NCI-H2196 treated with DMSO at 0.1 percent for 48 hours (cell line): ENCODE data around the gene SH2D4B.
A peak's percentile ranks its signal among the peaks of the same experiment; 100 is the strongest.
"Not testable (repeated sequence)": the region's sequence is repeated elsewhere in the genome, so short reads cannot be mapped to it uniquely, and the experiment has no call there.

Source experiments
- DNase-seq: peaks from one replicate; lab custom pipeline; 2025; ENCODE audit not compliant: unreplicated experiment; lab: John Stamatoyannopoulos, UW

SH2D4B gene

DNA sequence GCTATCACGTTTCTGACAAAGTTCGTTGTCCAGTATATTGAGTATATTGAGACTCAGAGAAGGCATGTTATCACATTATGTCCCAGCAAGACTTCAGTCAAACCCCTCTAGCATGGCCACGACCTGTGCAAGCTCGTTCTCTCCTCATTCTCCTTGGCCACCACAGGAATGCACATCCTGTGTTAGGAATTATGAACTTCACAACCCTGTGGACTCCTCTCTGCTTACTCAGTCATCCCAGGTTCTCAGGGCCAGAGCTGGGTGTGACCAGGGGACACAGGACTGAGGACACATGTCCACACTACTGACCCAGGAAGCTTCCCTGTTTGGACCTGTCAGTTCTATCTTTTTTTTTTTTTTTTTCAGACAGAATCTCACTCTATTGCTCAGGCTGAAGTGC, 4.4 kb downstream of the SH2D4B start:
- DNase-seq, result no peak

DNA sequence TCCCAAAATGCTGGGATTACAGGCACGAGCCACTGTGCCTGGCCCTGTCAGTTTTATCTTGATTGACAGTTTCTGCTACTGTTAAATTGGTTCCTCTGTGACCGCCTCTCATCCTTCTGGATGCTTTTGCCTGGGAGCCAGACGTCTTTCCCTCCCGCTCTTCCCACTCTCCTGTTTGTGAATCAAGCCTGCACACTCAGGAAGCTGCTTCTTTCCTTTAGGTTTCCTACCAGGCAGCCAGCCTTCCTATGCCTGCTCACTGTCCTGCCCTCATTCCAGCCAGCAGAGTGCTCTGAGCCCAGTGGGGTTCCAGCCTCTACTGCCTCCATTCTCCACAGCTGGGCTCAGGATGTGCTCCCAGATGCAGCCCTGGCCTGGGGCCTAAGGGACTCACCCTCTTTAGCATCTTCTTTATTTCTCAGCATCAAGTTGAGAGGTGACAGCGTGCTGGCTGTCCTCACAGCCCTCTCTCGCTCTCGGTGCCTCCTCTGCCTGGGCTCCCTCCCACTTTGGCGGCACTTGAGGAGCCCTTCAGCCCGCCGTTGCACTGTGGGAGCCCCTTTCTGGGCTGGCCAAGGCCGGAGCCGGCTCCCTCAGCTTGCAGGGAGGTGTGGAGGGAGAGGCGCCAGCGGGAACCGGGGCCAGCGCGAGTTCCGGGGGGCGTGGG, 5.1 kb downstream of the SH2D4B start:
- no peak for DNase-seq

DNA sequence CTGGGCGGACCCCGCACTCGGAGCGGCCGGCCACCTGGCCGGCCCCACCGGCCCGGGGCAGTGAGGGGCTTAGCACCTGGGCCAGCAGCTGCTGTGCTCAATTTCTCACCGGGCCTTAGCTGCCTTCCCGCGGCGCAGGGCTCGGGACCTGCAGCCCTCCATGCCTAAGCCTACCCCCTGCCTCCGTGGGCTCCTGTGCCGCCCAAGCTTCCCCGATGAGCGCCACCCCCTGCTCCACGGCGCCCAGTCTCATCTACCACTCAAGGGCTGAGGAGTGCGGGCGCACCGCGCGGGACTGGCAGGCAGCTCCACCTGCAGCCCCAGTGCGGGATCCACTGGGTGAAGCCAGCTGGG, 5.6 kb downstream of the SH2D4B start:
- not testable (repeated sequence) for DNase-seq

DNA sequence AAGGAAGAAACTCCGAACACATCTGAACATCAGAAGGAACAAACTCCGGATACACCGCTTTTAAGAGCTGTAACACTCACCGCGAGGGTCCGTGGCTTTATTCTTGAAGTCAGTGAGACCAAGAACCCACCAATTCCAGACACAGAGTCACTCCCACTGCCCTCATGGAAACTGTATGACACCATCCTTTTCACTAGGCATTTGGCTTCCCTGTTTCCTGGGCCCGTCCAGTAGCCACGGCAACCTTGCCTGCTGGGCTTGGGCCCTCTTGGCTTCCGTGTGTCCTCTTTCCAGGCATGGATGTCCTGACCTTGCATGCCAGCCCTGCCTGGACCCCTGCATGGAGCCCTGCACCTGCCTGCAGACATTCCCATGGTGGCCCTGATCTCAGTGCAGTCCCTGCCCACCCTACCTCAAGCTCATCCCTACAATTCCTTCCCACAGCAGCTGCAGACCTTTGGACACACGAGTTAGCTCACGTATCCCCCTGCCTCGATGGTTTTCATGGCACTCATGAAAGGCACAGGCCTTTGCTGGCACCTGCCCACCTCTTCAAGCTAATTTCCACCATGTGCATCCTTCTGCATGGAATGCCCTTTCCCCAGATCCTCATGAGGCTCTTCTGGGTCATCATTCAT, 6.7 kb downstream of the SH2D4B start:
- DNase-seq, result no peak

DNA sequence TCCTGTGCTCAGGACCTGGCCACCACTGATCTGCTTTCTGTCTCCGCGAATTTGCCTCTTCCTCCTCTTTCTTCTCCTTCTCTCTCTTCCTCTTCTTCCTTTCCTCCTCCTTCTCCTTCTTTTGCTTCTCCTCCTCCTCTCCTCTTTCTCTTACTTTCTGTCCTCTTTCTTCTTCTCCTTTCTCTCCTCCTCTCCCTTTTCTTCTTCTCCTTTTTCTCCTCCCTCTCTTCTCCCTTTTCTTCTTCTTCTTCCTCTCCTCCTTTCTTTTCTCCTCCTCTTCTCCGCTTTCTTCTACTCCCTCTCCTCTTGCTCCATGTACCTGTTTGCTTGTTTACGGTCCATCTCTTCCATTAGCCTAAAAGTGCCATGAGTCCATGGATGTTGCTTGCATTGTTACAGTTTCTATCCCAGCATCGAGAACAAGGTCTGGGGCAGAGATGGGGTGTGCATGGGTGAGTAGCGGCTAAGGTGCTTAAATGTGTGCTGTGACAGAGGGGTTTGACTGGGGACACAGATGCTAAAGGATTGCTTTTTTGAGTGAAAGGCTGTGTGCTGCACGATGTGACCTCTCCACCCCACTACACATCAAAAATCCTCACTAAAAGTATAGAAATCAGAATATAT, 7.7 kb downstream of the SH2D4B start:
- DNase-seq, result no peak

DNA sequence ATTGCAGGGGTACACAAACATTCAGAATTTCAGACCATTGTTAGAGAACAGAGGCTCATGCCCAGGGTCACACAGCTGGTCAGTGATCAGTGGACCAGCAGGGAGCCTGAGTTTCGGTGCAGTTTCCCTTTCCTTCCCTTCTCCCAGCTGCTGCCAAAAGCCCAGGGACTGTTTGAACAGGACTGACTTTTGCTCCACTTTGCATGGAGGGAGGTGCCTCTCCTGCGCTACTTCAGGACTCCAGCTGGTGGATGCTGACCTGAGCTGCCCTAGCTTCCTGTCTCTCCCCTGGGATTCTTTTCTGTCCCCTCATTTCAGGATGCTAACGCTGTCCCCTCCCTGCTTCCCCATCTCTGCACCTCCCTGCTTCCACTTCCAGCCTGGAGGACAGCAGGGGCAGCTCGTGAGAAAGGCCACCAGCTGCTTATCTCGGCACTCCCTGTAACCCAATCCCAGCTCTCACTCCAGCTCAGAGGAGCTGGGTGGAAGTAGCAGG, 14.5 kb downstream of the SH2D4B start:
- peak; percentile 57 for DNase-seq

DNA sequence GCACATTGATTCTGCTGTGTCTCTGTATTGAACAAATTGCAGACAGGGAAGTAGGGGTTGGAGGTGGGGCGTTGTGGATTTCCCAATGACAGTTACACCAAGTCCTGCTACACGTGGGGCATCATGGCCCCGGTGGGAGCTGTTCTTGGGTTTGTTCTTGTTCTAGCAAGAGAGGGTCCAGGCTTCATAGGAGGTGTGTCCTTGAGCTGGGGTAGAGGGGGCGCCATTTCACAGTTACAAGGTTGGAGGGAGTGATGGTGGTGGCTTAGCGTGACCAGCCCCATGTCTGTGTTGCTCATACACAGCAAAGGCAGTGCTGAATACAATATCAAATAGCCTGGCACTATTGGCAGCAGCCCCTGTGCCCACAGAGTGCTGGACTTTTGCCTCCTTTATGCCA, 15.7 kb downstream of the SH2D4B start:
- no peak for DNase-seq

DNA sequence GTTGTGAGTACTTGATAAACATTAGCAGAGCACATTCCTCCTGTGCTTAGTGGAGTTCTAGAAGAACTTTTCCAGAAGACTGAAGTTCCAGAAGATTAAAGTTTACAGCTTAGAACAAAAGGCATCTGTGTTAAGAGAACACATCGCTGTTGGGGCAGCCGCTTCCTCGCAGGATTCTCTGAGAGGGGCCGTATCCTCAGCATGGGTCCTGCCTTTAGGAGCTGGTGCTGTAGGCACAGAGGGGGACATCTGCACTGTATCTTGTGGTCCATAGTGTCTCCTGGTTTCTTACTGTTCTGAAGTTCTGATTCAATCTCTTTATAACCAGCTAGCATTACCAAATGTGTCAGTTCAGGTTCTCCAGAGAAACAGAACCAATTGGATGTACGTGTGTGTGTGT, 16.3 kb downstream of the SH2D4B start:
- DNase-seq, result no peak

DNA sequence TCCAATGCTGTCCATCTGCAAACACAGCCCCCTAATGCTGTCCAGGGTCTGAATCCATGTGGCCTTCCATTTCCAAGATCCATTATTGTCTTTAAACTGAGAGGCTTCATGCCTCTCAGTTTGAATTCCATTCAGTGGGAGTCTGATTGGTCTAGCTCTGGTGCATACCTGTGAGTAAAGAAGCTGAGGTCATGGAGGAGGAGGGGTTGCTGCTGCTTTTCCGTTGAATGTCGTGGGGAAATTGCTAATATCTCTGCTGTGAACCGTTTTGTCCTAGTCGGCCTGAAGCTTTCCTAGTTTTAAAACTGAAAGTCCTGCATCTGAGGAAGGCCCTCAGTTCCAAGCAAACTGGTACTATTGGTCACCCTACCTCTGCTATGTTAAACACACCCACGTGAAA, 17.7 kb downstream of the SH2D4B start:
- DNase-seq, result no peak

DNA sequence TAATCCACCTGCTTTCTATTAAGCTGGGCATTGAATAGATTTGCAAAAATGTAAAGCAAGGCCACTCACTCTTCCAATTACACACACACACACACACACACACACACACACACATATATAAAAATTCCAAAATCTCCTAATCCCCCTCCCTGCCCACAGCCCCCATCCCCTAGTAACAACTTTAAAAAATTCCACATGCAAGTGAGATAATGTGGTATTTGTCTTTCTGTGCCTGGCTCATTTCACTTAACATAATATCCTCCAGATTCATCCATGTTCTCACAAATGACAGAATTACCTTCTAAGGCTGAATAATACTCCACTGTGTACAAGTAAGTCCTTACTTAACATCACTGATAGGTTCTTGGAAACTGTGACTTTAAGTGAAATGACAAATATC, 24.2 kb downstream of the SH2D4B start:
- DNase-seq, result no peak

DNA sequence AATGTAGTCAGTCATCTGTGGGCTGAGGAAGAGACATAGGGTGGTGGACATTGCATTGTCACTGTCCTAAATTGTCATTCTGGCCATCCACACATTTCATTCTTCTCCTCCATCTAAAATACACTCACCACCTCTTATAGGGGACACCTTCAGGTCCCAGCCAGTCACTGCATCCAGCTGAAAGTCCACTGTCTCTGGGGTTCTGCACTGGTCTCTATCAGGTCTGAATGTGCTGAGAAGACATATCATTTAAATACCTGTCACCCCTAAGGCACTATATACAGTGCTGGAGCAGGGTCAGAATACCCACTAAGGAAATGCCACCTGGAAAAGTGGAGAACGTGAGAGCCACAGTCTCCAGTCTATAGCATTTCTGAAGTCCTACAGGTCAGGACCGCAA, 29.6 kb downstream of the SH2D4B start:
- no peak for DNase-seq

DNA sequence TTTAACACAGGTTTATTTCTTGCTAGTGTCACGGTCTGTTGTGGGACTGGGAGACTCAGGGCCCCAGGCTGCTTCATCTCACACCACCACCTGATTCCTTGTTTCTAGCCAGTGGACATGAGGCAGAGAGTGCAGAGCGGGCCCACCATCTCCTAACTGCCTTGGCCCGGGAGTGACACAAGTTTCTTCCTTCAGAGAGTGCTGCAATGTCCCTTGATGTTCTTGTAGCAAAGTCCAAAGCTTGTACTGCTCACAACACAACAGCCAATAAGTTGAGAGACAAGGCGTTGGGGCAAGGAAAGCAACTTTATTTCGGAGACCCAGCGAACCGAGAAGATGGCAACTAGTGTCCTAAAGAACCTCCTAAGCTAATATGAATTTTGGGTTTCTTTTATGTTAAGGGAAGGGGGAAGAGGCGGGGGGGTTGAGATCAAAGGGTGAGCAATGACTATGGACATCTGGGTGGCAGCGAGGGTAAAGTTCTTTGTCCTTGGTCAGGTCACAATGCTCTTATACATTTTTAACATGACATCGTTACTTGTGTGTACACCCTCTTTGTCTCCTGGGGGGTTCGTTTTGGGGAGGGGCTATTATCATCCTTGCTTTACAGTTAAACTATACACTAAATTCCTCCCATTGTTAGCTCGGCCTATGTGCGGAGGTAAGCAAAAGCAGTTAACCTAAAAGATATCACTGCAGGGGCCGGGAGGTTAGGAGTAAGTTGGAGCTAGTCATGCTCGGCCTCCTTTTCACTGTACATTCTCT, 31.6 kb downstream of the SH2D4B start:
- no peak for DNase-seq

DNA sequence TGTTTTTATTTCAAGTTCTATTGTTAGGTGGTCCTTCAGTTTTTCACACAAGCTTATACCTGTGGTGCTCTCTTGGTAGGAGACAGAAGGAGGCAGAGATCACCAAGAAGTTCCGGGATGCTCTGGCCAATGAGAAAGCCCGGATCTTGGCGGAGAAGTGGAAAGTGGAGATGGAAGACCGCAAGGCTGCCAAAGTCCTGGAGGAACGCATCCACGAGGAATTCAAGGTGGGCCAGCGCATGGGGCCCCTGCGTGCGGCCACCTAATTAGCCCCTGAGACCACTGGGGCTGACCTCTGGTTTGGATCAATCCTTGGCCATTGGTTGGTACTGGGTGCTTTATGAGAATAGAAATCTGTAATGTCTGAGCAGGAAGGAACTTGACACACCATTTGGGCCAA, 33.6 kb downstream of the SH2D4B start:
- no peak for DNase-seq

DNA sequence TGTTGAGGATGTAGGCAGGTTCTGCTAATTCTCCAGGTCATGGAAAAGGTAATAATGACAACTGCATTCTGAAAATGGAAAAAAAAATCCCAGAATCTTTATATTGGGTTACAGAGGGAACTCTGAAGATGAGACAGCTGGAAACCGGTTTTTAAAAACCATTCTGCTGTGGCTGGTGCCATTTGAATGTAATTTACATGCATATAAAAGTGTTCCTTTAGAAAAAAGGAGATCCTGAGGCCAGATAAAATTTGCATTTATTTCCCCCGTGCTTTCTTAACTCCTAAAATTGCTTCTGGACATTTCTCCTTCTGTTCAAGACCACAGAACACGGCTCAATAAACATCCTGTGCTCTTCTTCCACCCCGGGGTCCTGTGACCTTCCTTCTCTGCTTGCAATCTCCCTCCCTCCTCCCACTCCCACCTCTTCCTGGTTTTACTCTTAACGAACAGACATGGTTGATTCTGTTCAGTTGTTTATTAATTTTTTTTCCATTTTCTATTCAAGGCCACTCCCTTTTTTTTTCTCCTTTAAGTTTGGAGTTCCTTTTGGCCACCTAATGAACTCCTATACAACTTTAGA, 41.6 kb downstream of the SH2D4B start:
- no peak for DNase-seq

DNA sequence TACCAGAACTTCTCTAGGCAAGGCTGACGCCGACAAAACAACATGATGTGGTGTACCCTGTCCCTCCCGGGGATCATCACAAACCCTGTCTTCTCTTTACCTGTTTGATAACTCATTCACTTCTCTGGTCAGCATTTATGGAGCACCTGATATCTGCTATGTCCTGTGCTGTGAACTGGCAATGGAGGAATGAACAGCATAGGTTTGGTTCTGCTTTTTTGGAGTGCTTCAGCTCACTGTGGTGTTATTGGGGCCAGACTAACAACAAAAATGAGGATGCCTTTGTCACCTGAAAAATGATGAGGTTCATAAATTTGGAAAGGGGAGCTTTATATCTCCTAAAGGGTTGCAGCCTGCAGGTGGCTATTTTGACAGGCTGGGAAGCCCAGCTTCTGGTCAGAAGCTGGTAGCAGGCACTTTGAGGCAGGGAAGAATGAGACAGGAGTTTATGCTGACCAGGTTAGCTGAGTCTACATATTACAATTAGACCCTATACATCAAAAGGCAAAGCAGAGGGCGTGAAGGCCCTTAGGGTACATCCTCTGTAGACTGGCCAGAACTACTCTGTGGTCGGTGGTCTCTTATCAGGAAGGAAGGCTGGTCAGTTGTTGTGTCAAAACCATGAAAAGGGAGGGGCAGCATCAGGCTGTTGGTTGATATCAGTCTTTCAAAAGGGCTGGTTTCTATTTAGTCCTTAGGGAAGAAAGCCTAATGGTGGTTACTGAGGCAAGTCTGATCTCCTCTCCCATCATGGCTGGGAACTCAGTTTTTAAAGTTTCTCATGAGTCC, 42.3 kb downstream of the SH2D4B start:
- no peak for DNase-seq

DNA sequence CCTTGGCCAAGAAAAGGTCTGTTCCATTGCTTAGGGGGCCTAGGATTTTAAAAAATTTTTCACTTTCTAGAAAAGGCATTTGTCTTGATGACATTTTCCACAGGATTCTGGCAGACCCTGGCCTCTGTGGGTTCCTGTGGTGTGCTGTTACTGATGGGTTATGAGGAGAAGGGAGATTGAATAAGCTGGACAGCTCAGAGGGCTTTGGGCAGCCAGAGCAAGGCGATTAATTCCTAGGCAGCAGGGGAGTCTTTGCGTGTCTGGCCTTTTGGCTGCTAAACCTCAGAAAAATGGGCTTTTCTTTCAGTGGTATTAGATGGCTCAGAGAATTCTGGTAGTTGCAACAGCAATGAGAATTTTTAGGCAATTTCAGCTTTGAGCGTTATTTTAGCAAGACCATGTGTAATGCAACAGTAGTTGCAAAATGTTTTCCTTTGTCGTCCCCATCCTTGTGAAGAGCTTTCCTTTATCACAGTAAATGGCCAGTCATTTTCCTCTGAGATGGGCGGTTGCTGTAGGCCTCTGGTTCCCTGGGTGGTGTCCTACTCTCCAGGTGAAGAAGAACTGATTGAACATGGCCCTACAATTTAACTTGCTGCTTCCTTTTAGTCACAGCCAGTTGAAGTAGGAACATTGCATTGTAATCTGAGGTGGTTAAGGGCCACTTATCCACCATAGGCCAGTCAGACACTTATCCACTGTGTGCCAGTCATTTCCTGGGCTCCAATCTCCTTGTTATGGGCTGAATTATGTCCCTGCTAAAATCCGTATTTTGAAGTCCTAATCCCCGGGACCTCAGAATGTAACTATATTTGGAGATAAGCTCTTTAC, 43.2 kb downstream of the SH2D4B start:
- no peak for DNase-seq

DNA sequence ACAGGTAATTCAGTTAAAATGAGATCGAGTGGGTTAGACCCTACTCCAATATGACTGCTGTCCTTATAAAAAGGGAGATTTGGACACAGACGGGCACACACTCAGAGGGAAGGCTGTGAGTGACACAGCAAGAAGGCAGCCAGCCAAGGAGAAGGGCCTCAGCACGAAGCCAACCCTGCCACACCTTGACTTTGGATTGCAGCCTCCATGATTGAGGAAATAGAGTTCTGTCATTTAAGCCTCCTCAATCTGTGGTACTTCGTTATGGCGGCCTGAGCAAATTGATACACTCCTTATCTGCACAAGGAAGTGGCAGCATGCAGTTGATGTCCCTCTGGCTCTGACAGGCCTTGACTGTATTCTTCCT, 43.8 kb downstream of the SH2D4B start:
- DNase-seq, result no peak

DNA sequence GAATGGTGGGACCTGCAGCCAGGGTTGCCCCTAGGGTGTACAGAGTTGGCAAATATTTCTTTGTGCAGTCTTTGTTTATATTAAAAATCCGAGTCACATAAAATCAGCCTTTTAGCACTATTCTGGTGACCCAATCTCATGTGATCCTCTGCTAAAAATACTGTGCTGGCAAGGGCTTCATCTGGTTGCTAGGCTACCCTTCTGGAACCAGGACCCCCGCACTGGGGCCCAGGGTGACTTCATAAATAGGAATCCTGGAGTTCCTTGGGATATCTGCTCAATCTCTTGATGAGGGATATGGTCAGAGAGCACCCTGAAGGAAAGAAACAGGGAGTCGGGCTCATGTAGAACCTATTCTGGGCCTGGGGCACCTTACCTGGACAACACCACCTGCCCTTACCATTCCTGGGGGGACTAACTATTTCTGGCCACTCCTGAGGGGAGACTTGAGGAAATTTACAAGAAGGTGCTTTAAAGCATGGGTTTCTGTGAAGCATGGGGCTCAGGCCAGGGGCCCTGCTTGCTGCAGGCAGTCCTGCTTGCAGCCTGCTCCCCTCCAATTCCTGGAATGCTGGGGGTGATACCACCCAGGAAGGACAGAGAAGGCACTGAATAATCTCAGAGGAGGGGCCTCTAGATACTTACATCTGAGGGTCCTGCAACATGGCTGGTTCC, 44.7 kb downstream of the SH2D4B start:
- no peak for DNase-seq

DNA sequence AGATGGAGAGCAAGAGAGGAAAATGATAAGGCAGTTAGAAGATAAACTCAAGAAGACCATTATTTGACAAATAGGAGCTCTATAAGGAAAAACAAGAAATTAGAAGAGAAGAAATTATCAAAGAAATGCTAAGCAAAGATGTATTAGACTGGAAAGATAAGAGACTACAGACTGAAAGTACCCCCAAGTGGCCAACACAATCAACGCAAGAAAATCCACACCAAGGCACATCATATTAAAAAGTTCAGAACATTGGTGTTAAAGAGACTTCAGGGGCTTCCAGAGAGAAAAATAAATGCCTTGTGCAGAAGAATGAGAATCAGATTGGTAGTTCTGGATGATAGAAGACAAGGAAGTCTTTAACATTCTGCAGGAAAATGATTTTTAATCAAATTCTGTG, 46.0 kb downstream of the SH2D4B start:
- no peak for DNase-seq
